SU-DHL-6 (cell line): Measurements from ENCODE around the gene TOM1L2.

Source experiments
- H2AFZ ChIP-seq: fragments of 200-600 bp; sonication (generic); 2 replicates; pipeline ENCODE4 v1.6.1; 2014; ENCODE audit warnings: low read depth, mild to moderate bottlenecking, moderate library complexity, mixed read lengths, antibody characterized with exemption, low read length; ENCODE audit not compliant: severe bottlenecking
- H3F3A ChIP-seq: fragments of 200-600 bp; shearing (Covaris generic); 2 replicates; pipeline ENCODE4 v1.6.0; 2016; ENCODE audit warnings: antibody characterized with exemption, mild to moderate bottlenecking; ENCODE audit not compliant: insufficient read depth
- H3K27ac ChIP-seq: fragments of 200-600 bp; sonication (generic); 2 replicates; pipeline ENCODE4 v1.5.1; 2016; ENCODE audit warnings: low read depth, mild to moderate bottlenecking, low read length, moderate library complexity, mixed read lengths
- H3K27me3 ChIP-seq: fragments of 200-600 bp; sonication (generic), shearing (Covaris generic); 2 replicates; pipeline ENCODE4 v1.6.0; 2014; ENCODE audit warnings: mild to moderate bottlenecking, low read length
- H3K36me3 ChIP-seq: fragments of 200-600 bp; sonication (generic); 2 replicates; pipeline ENCODE4 v1.6.1; 2014; ENCODE audit warnings: mild to moderate bottlenecking, low read length, mixed read lengths
- H3K4me2 ChIP-seq: fragments of 300-600, 200-600 bp; shearing (Covaris generic), sonication (generic); 2 replicates; pipeline ENCODE4 v1.6.0; 2014; ENCODE audit warnings: low read length, low read depth, mild to moderate bottlenecking; ENCODE audit not compliant: poor library complexity, severe bottlenecking
- H3K4me3 ChIP-seq: fragments of 200-600 bp; sonication (generic); 2 replicates; pipeline ENCODE4 v1.5.1; 2014; ENCODE audit warnings: antibody characterized with exemption, low read length, mild to moderate bottlenecking, mixed read lengths; ENCODE audit not compliant: insufficient read depth, poor library complexity, severe bottlenecking
- H3K79me2 ChIP-seq: fragments of 200-600 bp; sonication (generic); 2 replicates; pipeline ENCODE4 v1.6.1; 2014; ENCODE audit warnings: mild to moderate bottlenecking, low read length, moderate library complexity; ENCODE audit not compliant: insufficient read depth
- H3K9ac ChIP-seq: fragments of 200-600 bp; sonication (generic); 2 replicates; pipeline ENCODE4 v1.7.0; 2014; ENCODE audit warnings: mild to moderate bottlenecking, low read length
- H3K9me2 ChIP-seq: fragments of 200-600 bp; sonication (generic); replicated peaks from 2 replicates; pipeline ENCODE4 v1.6.1; 2014; ENCODE audit warnings: low read length; ENCODE audit not compliant: insufficient read depth
- H3K9me3 ChIP-seq: fragments of 200-600 bp; sonication (generic); 2 replicates; pipeline ENCODE4 v1.6.1; 2014; ENCODE audit warnings: low read length, mixed read lengths; ENCODE audit not compliant: insufficient read depth
- H4K20me1 ChIP-seq: fragments of 200-600 bp; sonication (generic); 2 replicates; pipeline ENCODE4 v1.6.1; 2014; ENCODE audit warnings: low read depth, mild to moderate bottlenecking, antibody characterized with exemption, low read length, moderate library complexity, mixed read lengths
- EZH2phosphoT487 ChIP-seq: fragments of 200-600 bp; sonication (generic), shearing (Covaris generic); conservative IDR thresholded peaks from 2 replicates; pipeline ENCODE4 v1.6.1; 2018; ENCODE audit warnings: mild to moderate bottlenecking, antibody characterized with exemption, low read length, moderate library complexity, mixed read lengths
- TF ChIP-seq, protein P1 (sequence below): fragments of 200-600 bp; sonication (generic); IDR thresholded peaks from one replicate; pipeline ENCODE4 v1.5.1; 2017; ENCODE audit warnings: antibody characterized with exemption, mild to moderate bottlenecking, low read length, moderate library complexity; ENCODE audit not compliant: insufficient read depth, poor library complexity, severe bottlenecking

The TOM1L2 gene

DNA sequence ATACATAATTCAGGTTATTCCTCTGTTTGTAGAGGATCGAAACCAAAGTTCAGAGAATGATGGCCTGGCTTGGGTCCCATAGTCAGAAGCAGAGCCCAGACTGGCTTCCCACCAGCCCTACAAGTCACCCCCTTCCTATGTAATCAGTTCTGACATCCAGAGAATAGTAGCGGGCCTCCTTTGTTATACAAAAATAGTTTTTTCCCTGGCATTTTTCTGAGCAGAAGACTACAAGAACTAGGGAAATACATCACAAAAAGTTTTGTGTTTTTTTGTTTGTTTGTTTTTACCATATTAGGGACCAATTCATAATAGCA, 47.6 kb upstream of the TOM1L2 start:
- Histone ChIP-seq H2AFZ (no peak overlapping the region), H4K20me1 (no peaks in the 10 kb centered on the region), H3K27me3 (no peaks in the 10 kb centered on the region), H3K9ac (no peak overlapping the region), H3K4me3 (no peak overlapping the region), H3K79me2 (no peaks in the 10 kb centered on the region), H3K9me2 (no peaks in the 10 kb centered on the region), H3K4me2 (no peak overlapping the region), H3F3A (no peaks in the 10 kb centered on the region), H3K27ac (no peak overlapping the region), H3K36me3 (no peaks in the 10 kb centered on the region), H3K9me3 (no peaks in the 10 kb centered on the region)
- no peak for TF ChIP-seq EZH2phosphoT487
- TF ChIP-seq, protein P1, sequence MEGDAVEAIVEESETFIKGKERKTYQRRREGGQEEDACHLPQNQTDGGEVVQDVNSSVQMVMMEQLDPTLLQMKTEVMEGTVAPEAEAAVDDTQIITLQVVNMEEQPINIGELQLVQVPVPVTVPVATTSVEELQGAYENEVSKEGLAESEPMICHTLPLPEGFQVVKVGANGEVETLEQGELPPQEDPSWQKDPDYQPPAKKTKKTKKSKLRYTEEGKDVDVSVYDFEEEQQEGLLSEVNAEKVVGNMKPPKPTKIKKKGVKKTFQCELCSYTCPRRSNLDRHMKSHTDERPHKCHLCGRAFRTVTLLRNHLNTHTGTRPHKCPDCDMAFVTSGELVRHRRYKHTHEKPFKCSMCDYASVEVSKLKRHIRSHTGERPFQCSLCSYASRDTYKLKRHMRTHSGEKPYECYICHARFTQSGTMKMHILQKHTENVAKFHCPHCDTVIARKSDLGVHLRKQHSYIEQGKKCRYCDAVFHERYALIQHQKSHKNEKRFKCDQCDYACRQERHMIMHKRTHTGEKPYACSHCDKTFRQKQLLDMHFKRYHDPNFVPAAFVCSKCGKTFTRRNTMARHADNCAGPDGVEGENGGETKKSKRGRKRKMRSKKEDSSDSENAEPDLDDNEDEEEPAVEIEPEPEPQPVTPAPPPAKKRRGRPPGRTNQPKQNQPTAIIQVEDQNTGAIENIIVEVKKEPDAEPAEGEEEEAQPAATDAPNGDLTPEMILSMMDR: no peak

DNA sequence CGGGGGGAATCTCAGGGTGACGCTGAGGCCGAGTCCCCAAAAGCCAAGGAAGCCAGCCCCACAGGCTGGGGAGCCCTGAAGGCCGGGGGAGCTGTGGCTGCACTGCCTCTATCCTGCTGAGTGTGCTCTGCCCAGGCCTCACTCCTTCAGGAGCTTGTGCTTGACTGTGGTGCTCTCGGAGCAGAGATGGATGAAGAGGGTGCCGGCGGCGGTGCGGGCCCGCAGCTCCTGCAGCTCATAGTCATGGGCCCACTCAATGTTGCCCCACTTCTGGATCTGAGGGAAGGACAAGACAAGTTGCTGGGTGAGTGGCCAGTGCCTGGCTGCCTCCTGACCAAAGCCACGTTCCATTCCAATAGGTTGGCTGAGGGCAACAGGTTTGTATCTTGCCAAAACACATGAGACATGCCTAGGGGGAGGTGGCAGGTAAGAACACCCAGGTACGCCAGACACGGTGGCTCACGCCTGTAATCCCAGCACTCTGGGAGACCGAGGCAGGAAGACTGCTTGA, 46.3 kb upstream of the TOM1L2 start:
- no peak overlapping the region for H2AFZ ChIP-seq
- no peaks in the 10 kb centered on the region for H3K79me2 ChIP-seq
- no peak overlapping the region for H3K4me2 ChIP-seq
- no peaks in the 10 kb centered on the region for H3K36me3 ChIP-seq
- H3K9me2 ChIP-seq: no peaks in the 10 kb centered on the region
- no peak for TF ChIP-seq EZH2phosphoT487
- TF ChIP-seq, protein P1: no peak
- H3F3A ChIP-seq: no peaks in the 10 kb centered on the region
- no peak overlapping the region for H3K9ac ChIP-seq
- no peaks in the 10 kb centered on the region for H3K9me3 ChIP-seq
- no peak overlapping the region for H3K4me3 ChIP-seq
- H3K27ac ChIP-seq: no peak overlapping the region
- H3K27me3 ChIP-seq: no peaks in the 10 kb centered on the region
- no peaks in the 10 kb centered on the region for H4K20me1 ChIP-seq

DNA sequence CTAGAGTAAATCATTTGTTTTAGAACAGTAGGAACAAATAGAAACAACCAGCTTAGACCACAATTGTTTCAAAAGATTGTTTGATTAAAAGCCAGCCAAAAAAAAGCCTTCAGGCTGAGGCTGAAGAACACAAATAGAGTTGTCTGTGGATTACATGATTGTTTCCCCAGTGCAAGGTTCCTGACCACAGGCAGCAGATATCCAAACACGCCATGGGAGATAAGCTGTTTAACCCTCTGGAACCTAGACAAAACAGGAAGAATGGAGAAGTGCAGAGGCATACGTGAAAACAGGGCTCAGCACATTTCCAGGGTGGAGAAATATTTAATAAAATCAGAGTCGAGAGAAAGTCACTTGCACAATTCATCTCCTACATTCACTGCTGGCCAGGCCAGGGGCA, 45.8 kb upstream of the TOM1L2 start:
- H3K4me3 ChIP-seq: no peak overlapping the region
- no peaks in the 10 kb centered on the region for H4K20me1 ChIP-seq
- no peaks in the 10 kb centered on the region for H3K9me2 ChIP-seq
- H3K79me2 ChIP-seq: no peaks in the 10 kb centered on the region
- no peaks in the 10 kb centered on the region for H3K9me3 ChIP-seq
- H3K36me3 ChIP-seq: no peaks in the 10 kb centered on the region
- no peak for TF ChIP-seq EZH2phosphoT487
- no peak overlapping the region for H3K9ac ChIP-seq
- no peak overlapping the region for H3K27ac ChIP-seq
- H3K27me3 ChIP-seq: no peaks in the 10 kb centered on the region
- no peak overlapping the region for H3K4me2 ChIP-seq
- H3F3A ChIP-seq: no peaks in the 10 kb centered on the region
- no peak overlapping the region for H2AFZ ChIP-seq

DNA sequence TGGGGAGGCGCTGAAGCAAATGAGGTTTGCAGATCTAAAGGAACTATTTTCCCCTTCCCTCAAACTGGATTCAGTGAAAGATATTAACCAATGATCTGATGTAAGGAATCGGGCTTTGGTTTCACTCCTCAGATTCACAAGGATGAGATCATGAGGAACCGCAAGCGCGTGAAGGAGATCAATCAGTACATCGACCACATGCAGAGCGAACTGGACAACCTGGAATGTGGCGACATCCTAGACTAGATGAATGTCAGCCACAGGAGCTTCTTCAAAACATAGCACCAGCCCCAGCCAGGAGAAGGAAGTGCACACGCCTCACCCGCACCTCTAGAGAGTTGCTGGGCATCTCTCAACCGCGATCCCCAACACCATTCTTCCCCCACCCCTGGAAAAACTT, 44.2 kb upstream of the TOM1L2 start:
- no peaks in the 10 kb centered on the region for H3K27me3 ChIP-seq
- H3K27ac ChIP-seq: no peak overlapping the region
- H3K9me2 ChIP-seq: no peaks in the 10 kb centered on the region
- H3K36me3 ChIP-seq: no peaks in the 10 kb centered on the region
- H3K9ac ChIP-seq: no peak overlapping the region
- H4K20me1 ChIP-seq: no peaks in the 10 kb centered on the region
- H2AFZ ChIP-seq: no peak overlapping the region
- H3F3A ChIP-seq: no peaks in the 10 kb centered on the region
- H3K4me3 ChIP-seq: no peak overlapping the region
- H3K4me2 ChIP-seq: no peak overlapping the region
- H3K79me2 ChIP-seq: no peaks in the 10 kb centered on the region
- no peaks in the 10 kb centered on the region for H3K9me3 ChIP-seq
- no peak for TF ChIP-seq EZH2phosphoT487
- TF ChIP-seq, protein P1: no peak
